ENCODE results near the gene RALY.

Gene RALY

DNA sequence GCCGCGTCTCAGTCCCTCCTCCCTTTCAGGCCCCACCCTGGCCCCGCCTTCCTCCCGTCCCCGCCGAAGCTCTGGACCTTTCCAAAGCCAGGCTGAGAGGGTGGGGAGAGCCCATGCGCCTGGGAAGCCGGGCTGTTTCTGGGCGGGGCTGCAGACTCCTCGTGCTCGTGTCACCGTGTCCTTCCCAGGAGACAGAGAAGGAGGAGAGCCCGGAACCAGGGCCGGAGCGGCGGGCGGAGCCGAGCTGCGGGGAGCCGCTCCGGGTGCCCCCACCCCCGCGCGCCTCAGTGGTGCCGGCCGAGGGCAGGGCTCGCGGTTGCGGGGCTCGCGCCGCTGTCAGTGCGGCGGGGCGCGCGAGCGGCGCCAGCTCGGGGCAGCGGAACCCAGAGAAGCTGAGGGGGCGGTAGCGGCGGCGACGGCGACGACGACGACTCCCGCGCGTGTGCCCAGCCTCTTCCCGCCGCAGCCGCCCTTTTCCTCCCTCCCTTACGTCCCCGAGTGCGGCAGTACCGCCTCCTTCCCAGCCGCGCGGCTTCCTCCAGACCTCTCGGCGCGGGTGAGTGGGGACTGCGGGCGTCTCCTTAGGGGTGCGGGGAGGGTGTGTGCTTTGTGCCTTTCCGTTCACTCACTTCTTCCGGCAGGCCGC lies at the start of gene RALY:
TSS of gene RALY (plus strand) at position 336 of the 646 bp plus-strand sequence. CDS start 78,164 bp downstream, outside the sequence.
- H3K27me3 Mint-ChIP-seq, result no peaks in the 10 kb centered on the region
- peaks cover 69% of the 10 kb centered on the region for H3K4me1 Mint-ChIP-seq
- H3K36me3 Mint-ChIP-seq, result peaks cover 3% of the 10 kb centered on the region
- H3K27ac Mint-ChIP-seq, result peak within 1 kb of the TSS; percentile 97
- peak within 1 kb of the TSS; percentile 92 for H3K4me3 Mint-ChIP-seq
- no peaks in the 10 kb centered on the region for H3K9me3 Mint-ChIP-seq

GRCh38 chr20:33944914-33945313 lies 48.8 kb upstream of the RALY start:
- Mint-ChIP-seq H3K27ac (no peak overlapping the region), H3K4me3 (no peak overlapping the region), H3K9me3 (peaks cover 8% of the 10 kb centered on the region), H3K27me3 (no peaks in the 10 kb centered on the region), H3K36me3 (peaks cover 3% of the 10 kb centered on the region), H3K4me1 (no peaks in the 10 kb centered on the region)

GRCh38 chr20:33945391-33946081 lies 48.2 kb upstream of the RALY start:
- Mint-ChIP-seq H3K27me3 (no peaks in the 10 kb centered on the region), H3K9me3 (peaks cover 10% of the 10 kb centered on the region), H3K4me1 (no peaks in the 10 kb centered on the region), H3K27ac (no peak overlapping the region), H3K36me3 (peaks cover 3% of the 10 kb centered on the region), H3K4me3 (no peak overlapping the region)

GRCh38 chr20:33947709-33948295 lies 45.9 kb upstream of the RALY start:
- H3K4me3 Mint-ChIP-seq, result no peak overlapping the region
- H3K9me3 Mint-ChIP-seq, result peaks cover 18% of the 10 kb centered on the region
- no peak overlapping the region for H3K27ac Mint-ChIP-seq
- H3K4me1 Mint-ChIP-seq, result no peaks in the 10 kb centered on the region
- H3K36me3 Mint-ChIP-seq, result peaks cover 8% of the 10 kb centered on the region
- peaks cover 2% of the 10 kb centered on the region for H3K27me3 Mint-ChIP-seq

DNA sequence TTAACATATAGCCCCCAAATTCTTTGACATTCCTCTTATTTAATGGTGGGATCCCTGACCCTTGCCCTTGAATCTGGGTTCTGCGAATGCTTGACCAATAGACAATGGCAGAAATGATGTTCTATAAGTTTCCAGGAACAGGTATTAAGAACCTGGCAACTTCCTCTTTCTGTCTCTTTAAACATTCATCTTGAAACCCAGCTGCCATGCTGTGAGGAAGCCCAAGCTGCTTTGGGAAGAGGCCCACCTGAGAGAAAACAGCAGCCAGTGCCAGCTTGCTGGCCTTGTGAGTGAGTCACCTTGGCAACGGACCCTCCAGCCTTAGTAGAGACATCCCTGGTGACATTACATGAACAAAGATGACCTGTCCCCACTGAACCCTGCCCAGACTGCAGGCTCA lies 45.2 kb upstream of the RALY start:
- peaks cover 2% of the 10 kb centered on the region for H3K27me3 Mint-ChIP-seq
- no peak overlapping the region for H3K4me3 Mint-ChIP-seq
- H3K27ac Mint-ChIP-seq, result no peak overlapping the region
- H3K36me3 Mint-ChIP-seq, result peaks cover 8% of the 10 kb centered on the region
- peaks cover 18% of the 10 kb centered on the region for H3K9me3 Mint-ChIP-seq
- no peaks in the 10 kb centered on the region for H3K4me1 Mint-ChIP-seq

GRCh38 chr20:33951171-33951570 lies 42.5 kb upstream of the RALY start:
- H3K9me3 Mint-ChIP-seq, result peaks cover 18% of the 10 kb centered on the region
- H3K27ac Mint-ChIP-seq, result no peak overlapping the region
- no peaks in the 10 kb centered on the region for H3K4me1 Mint-ChIP-seq
- H3K4me3 Mint-ChIP-seq, result no peak overlapping the region
- H3K36me3 Mint-ChIP-seq, result peaks cover 8% of the 10 kb centered on the region
- peaks cover 2% of the 10 kb centered on the region for H3K27me3 Mint-ChIP-seq

GRCh38 chr20:33954504-33954903 lies 39.2 kb upstream of the RALY start:
- H3K4me1 Mint-ChIP-seq, result no peaks in the 10 kb centered on the region
- H3K9me3 Mint-ChIP-seq, result peaks cover 10% of the 10 kb centered on the region
- no peak overlapping the region for H3K27ac Mint-ChIP-seq
- H3K36me3 Mint-ChIP-seq, result peaks cover 5% of the 10 kb centered on the region
- peaks cover 2% of the 10 kb centered on the region for H3K27me3 Mint-ChIP-seq
- no peak overlapping the region for H3K4me3 Mint-ChIP-seq

DNA sequence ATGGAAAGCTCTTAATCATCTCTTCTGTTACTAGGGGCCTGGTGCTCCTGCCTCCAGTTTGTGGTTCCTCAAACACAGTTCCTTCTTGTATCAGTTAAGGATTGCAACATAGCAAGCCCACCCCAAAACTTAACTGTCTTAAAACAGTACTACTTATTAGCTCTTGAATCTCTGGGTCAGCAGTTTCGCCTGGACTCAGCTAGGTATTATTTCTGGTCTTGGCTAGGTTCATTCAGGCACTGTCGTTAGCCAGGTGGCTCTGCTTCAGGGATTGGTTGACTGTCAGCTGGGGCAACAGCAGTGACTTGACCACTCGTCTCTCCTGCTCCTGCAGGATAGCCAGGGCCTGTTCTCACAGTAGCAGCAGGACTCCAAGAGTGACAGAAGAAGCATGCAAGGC lies 30.0 kb upstream of the RALY start:
- Mint-ChIP-seq H3K4me1 (no peaks in the 10 kb centered on the region), H3K4me3 (no peak overlapping the region), H3K36me3 (no peaks in the 10 kb centered on the region), H3K27ac (no peak overlapping the region), H3K27me3 (no peaks in the 10 kb centered on the region), H3K9me3 (no peaks in the 10 kb centered on the region)

DNA sequence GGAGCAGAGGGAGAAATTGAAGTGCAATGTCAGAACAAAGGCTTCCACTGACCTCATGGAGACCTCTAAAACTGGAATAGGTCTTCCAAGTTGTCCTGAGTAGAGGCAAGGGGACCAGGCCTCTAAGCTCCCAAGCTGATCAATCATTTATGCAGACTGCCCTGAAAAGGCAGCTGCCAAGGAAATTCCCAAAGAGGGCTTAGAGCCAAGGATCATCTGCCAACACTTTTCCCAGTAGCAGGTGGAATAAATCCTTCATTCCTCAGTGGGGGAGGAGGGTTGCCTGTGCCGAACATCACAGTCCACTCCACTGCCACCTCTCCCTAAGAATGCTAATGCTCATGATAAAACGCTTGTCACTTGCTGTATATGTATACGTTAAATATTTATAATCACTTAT lies 29.3 kb upstream of the RALY start:
- Mint-ChIP-seq H3K9me3 (no peaks in the 10 kb centered on the region), H3K4me3 (no peak overlapping the region), H3K4me1 (no peaks in the 10 kb centered on the region), H3K36me3 (no peaks in the 10 kb centered on the region), H3K27ac (no peak overlapping the region), H3K27me3 (no peaks in the 10 kb centered on the region)

GRCh38 chr20:33967126-33967525 lies 26.6 kb upstream of the RALY start:
- Mint-ChIP-seq H3K4me1 (no peaks in the 10 kb centered on the region), H3K27me3 (no peaks in the 10 kb centered on the region), H3K9me3 (no peaks in the 10 kb centered on the region), H3K36me3 (no peaks in the 10 kb centered on the region), H3K4me3 (no peak overlapping the region), H3K27ac (no peak overlapping the region)

GRCh38 chr20:33969563-33969962 lies 24.1 kb upstream of the RALY start:
- Mint-ChIP-seq H3K4me3 (no peak overlapping the region), H3K27ac (no peak overlapping the region), H3K4me1 (no peaks in the 10 kb centered on the region), H3K9me3 (no peaks in the 10 kb centered on the region), H3K27me3 (no peaks in the 10 kb centered on the region), H3K36me3 (peaks cover 2% of the 10 kb centered on the region)

DNA sequence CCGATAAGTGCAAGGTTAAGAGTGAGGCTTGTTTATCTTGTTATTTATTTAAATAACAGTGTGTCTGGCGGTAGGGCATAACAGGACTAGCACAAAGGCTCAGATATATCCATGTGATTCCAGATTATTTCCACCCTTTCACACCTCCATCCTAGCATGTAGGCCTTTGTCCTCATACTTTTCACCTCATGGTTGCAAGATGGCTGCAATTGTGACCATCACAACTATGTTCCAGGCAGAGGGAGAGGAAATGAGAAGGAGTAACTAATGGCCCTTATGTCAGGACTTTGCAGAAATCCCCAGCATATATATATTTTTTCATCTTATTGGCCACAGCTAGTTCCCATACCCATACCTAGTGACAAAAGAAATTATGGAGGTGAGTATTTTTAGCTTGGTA lies 23.5 kb upstream of the RALY start:
- Mint-ChIP-seq H3K4me3 (no peak overlapping the region), H3K9me3 (no peaks in the 10 kb centered on the region), H3K36me3 (peaks cover 2% of the 10 kb centered on the region)

DNA sequence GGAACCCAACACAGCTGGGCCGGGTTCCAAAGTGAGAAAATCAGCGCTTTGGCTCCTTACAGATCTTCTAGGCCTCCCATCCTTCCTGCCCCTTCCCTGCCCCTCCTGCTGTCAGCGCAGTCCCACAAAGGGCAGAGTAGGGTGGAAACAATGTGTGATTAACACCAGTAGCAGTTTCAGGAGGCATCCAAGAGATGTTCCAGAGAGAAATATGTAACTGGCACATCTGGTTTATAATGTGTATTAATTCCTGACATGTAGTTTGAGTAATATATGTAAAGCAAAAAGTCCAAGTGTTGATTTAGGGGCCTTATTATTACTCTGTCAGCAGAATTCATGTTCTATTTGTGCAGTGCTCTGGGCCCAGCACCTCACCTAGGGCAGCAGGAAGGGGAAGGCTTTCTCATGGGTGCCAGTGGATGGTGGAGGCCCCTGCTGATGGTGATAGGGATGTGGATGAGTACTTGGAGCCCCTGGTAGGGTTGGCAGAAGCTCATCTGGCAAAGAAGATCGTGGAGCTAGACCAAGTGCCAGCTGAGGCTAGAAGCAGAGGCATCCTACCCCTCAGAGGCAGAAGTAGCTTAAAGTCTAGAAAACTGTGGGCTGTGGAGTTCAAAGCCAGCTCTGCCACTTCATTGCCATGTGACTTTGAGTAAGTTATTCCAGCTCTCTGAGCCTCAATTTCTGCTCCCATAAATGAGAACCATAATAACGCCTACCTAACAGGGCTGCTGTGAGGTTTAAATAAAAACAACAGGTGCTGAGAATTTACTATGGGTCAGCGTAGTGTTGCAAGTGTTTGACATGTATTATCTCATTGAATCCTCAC lies 22.4 kb upstream of the RALY start:
- Mint-ChIP-seq H3K27ac (no peak overlapping the region), H3K27me3 (no peaks in the 10 kb centered on the region), H3K36me3 (peaks cover 2% of the 10 kb centered on the region), H3K4me1 (no peaks in the 10 kb centered on the region), H3K4me3 (no peak overlapping the region), H3K9me3 (no peaks in the 10 kb centered on the region)

More for the DNA sequence above, 23.5 kb upstream of the RALY start:
- Mint-ChIP-seq H3K27me3 (no peaks in the 10 kb centered on the region), H3K4me1 (no peaks in the 10 kb centered on the region), H3K27ac (no peak overlapping the region)

GRCh38 chr20:33976959-33977358 lies 16.8 kb upstream of the RALY start:
- no peaks in the 10 kb centered on the region for H3K9me3 Mint-ChIP-seq
- no peak overlapping the region for H3K4me3 Mint-ChIP-seq
- H3K27ac Mint-ChIP-seq, result no peak overlapping the region
- H3K27me3 Mint-ChIP-seq, result no peaks in the 10 kb centered on the region
- H3K36me3 Mint-ChIP-seq, result peaks cover 2% of the 10 kb centered on the region
- H3K4me1 Mint-ChIP-seq, result no peaks in the 10 kb centered on the region

DNA sequence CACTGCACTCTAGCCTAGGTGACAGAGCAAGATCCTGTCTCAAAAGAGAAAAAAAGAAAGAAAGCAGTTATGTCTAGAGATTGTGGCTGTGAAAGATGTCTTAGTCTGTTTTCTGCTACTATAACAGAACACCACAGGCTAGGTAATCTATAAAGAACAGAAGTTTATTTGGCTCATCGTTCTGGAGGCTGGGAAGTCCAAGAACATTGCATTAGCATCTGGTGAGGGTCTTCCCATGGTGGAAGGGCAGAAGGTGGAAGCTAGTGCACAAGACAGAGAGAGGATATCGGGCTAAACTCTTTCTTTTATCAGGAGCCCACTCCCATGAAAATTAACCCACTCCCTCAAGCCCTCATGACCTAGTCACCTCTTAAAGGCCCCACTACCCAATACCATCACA lies 16.2 kb upstream of the RALY start:
- H3K4me1 Mint-ChIP-seq, result no peaks in the 10 kb centered on the region

GRCh38 chr20:33979094-33979493 lies 14.6 kb upstream of the RALY start:
- no peaks in the 10 kb centered on the region for H3K4me1 Mint-ChIP-seq
- H3K4me3 Mint-ChIP-seq, result no peak overlapping the region
- no peaks in the 10 kb centered on the region for H3K9me3 Mint-ChIP-seq
- H3K27ac Mint-ChIP-seq, result no peak overlapping the region
- H3K27me3 Mint-ChIP-seq, result no peaks in the 10 kb centered on the region
- no peaks in the 10 kb centered on the region for H3K36me3 Mint-ChIP-seq

More for the DNA sequence above, 16.2 kb upstream of the RALY start:
- Mint-ChIP-seq H3K36me3 (peaks cover 2% of the 10 kb centered on the region), H3K27ac (no peak overlapping the region), H3K27me3 (no peaks in the 10 kb centered on the region), H3K9me3 (no peaks in the 10 kb centered on the region), H3K4me3 (no peak overlapping the region)
